ENCODE data around the gene FOXD2.

Gene FOXD2

GRCh38 chr1:47469390-47469759 lies 31.5 kb downstream of the FOXD2 start:
- no peak for DNase-seq

GRCh38 chr1:47469910-47470309 lies 32.1 kb downstream of the FOXD2 start:
- no peak for DNase-seq

- no peak for DNase-seq
Measured at GRCh38 chr1:47471163-47471562, 33.3 kb downstream of the FOXD2 start.

- DNase-seq: no peak
Measured at GRCh38 chr1:47474278-47475193, 36.7 kb downstream of the FOXD2 start.

- DNase-seq: no peak
Measured at GRCh38 chr1:47477595-47478080, 39.8 kb downstream of the FOXD2 start.

GRCh38 chr1:47478090-47478489 lies 40.2 kb downstream of the FOXD2 start:
- no peak for DNase-seq

GRCh38 chr1:47479664-47480063 lies 41.8 kb downstream of the FOXD2 start:
- no peak for DNase-seq

- DNase-seq: no peak
Measured at GRCh38 chr1:47481936-47482335, 44.1 kb downstream of the FOXD2 start.

GRCh38 chr1:47482786-47483185 lies 44.9 kb downstream of the FOXD2 start:
- DNase-seq: no peak

- DNase-seq: no peak
Measured at GRCh38 chr1:47483651-47484050, 45.8 kb downstream of the FOXD2 start.

- DNase-seq: no peak
Measured at GRCh38 chr1:47485817-47486216, 48.0 kb downstream of the FOXD2 start.

GRCh38 chr1:47487332-47487731 lies 49.5 kb downstream of the FOXD2 start:
- no peak for DNase-seq

- no peak for DNase-seq
Measured at GRCh38 chr1:47487850-47488450, 50.1 kb downstream of the FOXD2 start.
